H1 (cell line): ENCODE results near the gene CAPS.

Source experiments
- CTCF ChIP-seq, 3 experiments: IDR thresholded peaks; 1 replicate in 2 of 3; 2 replicates in 1 of 3; pipeline versions ENCODE4 v1.5.1 to v1.6.1; 2011; ENCODE audit warnings: low read length in 3 of 3, mild to moderate bottlenecking in 3 of 3, inconsistent platforms in 2 of 3, low read depth in 1 of 3, moderate library complexity in 1 of 3; ENCODE audit not compliant: insufficient read depth in 1 of 3; ENCODE audit errors: control extremely low read depth in 1 of 3
- EP300 ChIP-seq, 2 experiments: IDR thresholded peaks; 1 replicate in 1 of 2; 2 replicates in 1 of 2; pipeline ENCODE4 v1.6.1; 2011 to 2012; ENCODE audit warnings: low read depth in 2 of 2, low read length in 2 of 2, mild to moderate bottlenecking in 2 of 2, borderline replicate concordance in 1 of 2, inconsistent platforms in 1 of 2, moderate library complexity in 1 of 2
- EZH2 ChIP-seq: fragments of 200-600 bp; sonication (generic); IDR thresholded peaks from 2 replicates; pipeline ENCODE4 v1.7.1; 2012; ENCODE audit warnings: low read depth, mild to moderate bottlenecking, moderate library complexity, low read length, inconsistent platforms; ENCODE audit not compliant: severe bottlenecking
- SP4 ChIP-seq: IDR thresholded peaks from 2 replicates; pipeline ENCODE4 v1.6.1; 2012; ENCODE audit warnings: low read length, inconsistent platforms
- YY1 ChIP-seq: IDR thresholded peaks from 2 replicates; pipeline ENCODE4 v1.6.1; 2011; ENCODE audit warnings: low read depth, mild to moderate bottlenecking, low read length
- TF ChIP-seq, protein P1 (sequence below): IDR thresholded peaks from 2 replicates; pipeline ENCODE4 v1.6.1; 2012; ENCODE audit warnings: inconsistent platforms

DNA sequence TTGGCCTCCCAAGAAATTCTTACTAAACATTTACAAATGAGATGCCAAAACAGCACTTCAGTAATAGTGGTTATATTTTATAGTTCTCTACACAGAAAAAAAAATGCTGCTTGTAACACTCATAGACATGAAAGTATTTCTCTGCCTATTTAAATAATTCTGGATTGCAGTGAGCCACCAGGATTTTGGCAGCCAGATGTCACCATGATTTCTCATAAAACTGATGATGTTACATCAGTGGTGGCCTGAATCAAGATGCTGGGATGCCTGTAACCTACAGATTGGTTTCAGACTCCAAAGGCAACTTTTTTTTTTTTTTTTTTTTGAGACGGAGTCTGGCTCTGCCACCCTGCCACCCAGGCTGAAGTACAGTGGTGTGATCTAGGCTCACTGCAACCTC is 2.7 kb upstream of the CAPS start:
- no peak for TF ChIP-seq YY1
- no peak for TF ChIP-seq CTCF (IDR thresholded peaks at IDR 0.05; ENCODE audit: control extremely low read depth in 1 of 3, insufficient read depth in 1 of 3, low read depth in 1 of 3, low read length in 3 of 3)
- no peak for TF ChIP-seq EP300 (IDR thresholded peaks at IDR 0.05; ENCODE audit: borderline replicate concordance in 1 of 2, low read depth in 2 of 2, low read length in 2 of 2)
- TF ChIP-seq, protein P1, sequence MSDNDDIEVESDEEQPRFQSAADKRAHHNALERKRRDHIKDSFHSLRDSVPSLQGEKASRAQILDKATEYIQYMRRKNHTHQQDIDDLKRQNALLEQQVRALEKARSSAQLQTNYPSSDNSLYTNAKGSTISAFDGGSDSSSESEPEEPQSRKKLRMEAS = no peak
- no peak for TF ChIP-seq EZH2
- no peak for TF ChIP-seq SP4
